DLD1 (cell line): ENCODE measurements around the gene GPR55.

ENCODE experiments used
- in situ Hi-C: cut with HindIII; loops from 2 replicates; pipeline ENCODE4 v1.10.0; 2017; ENCODE audit warnings: low sequenced_read_pairs

The GPR55 gene

GRCh38 chr2:230919681-230920080 lies 5.4 kb downstream of the GPR55 start:
- in situ Hi-C loops, result no loop called here

GRCh38 chr2:230919240-230919639 lies 5.8 kb downstream of the GPR55 start:
- in situ Hi-C loops, result no loop called here

DNA sequence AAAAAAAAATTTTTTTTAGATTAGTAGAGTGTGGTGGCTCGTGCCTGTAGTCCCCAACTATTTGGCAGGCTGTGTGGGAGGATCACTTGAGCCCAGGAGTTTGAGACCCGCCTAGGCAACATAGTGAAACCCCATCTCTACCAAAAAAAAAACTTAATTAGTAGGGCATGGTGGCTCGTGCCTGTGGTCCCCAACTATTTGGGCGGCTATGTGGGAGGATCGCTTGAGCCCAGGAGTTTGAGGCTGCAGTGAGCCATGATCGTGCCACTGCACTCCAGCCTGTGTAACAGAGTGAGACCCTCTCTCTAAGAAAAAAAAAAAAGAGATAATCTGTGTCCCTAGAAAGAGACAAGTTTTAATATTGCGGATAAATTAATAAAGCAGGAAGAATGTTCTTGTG lies 8.8 kb downstream of the GPR55 start:
- in situ Hi-C loops, result no loop called here

DNA sequence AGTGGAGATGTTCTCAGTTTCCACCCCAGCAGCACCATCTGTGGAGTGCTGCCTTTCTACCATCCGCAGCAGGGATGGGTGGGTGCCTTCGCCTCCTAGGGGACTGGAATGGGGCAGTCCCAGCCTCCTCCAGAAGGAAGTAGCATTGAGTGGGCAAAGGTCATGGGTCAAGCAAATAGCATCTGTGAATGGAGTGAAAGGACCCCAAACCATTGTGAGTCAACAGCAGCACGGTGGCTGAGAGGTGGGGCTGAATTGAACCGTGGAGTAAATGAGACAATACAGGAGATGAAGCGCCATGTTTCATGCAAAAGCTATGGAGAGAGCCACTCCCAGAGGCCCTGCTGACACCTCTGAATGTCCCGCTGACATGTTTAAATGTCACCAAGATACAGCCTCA lies 9.7 kb downstream of the GPR55 start:
- in situ Hi-C loops, result no loop called here

- in situ Hi-C loops, result no loop called here
Observed at GRCh38 chr2:230914886-230915285, 10.2 kb downstream of the GPR55 start.

GRCh38 chr2:230913406-230914143 lies 11.5 kb downstream of the GPR55 start:
- in situ Hi-C loops, result no loop called here

DNA sequence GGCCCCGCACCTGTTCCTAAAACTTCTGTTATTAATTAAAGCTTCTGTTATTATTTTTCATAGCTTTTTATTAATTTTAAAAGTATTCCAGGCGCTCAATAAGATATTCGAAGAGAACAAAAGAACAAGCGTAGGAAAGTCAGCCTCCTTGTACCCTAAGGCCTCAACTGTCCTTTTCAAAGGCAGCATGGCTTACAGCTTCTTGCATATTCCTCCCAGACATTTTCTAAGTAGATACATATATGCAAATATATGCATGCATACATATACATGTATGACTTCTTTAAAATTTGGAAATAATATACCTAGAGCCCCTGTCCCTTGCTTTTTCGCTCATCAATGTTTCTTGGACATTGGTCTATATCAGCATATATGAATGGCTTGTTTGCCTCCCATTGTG lies 12.3 kb downstream of the GPR55 start:
- in situ Hi-C loops, result no loop called here

DNA sequence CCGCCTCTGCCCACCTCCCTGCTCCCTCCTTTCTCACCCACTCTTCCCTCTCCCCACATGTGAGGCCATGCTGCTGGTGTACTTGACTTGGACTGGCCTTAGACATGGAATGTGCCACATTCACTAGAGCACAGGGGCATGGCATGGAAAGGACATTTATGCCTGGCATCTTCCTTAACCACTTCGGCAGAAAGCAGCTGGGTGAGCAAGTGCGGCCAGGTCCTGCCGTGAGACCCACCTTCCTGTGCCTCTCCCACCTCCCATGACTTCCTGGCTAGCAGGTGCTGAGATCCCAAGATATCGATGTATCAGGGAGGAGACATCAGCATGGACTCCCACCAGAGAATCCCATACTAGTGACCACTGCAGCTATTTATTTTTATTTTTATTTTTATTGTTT lies 13.0 kb downstream of the GPR55 start:
- in situ Hi-C loops, result no loop called here

- in situ Hi-C loops, result no loop called here
Observed at GRCh38 chr2:230910546-230911177, 14.4 kb downstream of the GPR55 start.

DNA sequence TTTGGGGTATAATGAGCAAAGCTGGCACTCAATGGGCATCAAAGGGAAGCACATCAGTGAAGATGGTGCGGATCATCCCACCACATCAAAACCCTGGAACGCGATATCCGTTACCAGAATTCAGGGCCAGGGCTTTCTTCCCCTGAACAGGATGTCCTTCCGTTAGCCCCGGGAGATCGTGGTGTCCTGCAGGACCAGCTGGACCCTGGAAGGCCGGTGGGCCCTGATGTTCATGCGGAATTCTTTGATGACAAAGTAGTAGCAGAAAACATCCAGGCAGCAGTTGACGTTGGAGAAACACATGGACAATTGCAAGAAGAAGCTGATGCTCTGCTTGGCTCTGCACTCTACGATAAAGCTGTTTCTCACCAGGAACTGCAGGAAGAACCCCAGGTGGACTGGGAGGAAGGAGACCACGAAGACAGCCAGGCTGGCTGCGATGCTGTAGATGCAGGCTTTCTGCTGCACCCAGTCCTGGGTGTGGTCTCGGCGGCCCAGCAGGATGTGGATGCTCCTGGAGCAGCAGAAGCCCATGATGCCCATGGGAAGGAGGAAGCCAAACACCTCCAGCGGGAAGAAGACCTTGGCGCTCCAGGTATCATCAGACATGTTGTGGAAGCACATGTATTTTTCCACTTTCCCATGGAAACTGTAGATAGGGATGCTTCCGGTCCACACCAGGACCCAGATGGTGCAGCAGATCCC lies 15.0 kb downstream of the GPR55 start:
- in situ Hi-C loops, result no loop called here

DNA sequence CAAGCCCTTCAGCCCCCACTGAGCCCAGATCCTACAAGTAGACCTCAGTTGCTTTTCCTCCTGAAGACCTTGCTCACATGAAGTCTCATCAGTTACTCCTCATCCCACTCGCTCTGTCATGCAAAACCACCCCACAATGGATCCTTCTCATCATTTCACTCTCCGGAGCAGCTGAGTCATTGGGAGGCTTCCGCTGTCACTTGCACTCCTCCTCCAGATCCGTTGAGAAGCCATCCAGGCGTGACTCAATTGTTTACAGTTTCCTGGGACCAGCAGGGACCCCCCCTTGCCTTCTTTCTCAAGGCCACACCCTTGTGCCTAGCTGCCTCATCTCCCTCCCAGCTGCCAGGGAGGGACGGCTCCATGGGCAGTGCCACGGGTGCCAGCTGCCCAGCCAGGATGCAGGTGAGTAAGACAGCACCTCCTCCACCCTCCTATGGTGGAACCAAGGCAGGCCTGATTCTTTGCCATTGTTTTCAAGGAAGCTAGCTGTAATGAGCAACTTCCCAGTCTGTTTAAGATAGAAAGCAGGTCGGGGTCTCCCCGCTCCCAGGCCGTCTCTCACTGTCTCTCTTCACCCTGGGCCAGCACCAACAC lies 16.3 kb downstream of the GPR55 start:
- in situ Hi-C loops, result no loop called here

- in situ Hi-C loops, result no loop called here
Observed at GRCh38 chr2:230908092-230908594, 16.9 kb downstream of the GPR55 start.

- in situ Hi-C loops, result no loop called here
Observed at GRCh38 chr2:230907361-230908091, 17.5 kb downstream of the GPR55 start.

DNA sequence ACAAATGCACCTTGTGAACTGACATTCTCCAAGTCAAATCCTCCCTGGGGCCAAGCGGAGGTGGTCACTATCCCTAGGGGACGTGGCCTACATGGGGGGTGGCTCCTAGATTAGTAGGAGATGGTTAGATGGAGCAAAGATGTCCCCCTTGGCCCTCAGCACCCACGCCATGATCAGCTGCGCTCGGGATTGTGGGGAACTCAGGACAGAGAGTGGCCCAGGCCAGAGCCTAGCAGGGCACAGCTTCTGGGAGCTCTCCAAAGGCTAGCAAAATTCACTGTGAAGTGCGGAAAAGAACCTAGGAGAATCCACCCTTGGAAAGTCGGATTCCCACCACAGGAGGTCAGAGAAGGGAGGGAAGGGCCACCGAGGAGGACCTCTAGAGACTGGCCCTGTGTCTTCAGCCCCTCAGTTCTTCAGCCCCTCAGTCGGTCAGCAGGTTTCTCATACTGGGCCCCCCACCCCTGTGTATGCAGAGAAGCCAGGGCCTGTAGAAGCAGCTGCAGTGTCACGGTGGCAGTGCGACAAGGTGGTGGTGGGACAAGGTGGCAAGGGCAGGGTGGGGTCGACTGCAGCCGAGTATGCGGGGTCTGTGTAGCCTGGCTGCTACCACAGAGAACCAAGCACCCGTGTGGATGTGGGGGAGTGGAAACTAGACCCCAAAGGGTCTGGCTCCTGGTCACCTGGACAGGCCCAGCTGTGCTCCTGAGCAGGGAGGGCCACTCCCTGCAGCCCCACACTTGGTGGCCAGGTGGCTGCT lies 18.4 kb downstream of the GPR55 start:
- in situ Hi-C loops, result no loop called here

DNA sequence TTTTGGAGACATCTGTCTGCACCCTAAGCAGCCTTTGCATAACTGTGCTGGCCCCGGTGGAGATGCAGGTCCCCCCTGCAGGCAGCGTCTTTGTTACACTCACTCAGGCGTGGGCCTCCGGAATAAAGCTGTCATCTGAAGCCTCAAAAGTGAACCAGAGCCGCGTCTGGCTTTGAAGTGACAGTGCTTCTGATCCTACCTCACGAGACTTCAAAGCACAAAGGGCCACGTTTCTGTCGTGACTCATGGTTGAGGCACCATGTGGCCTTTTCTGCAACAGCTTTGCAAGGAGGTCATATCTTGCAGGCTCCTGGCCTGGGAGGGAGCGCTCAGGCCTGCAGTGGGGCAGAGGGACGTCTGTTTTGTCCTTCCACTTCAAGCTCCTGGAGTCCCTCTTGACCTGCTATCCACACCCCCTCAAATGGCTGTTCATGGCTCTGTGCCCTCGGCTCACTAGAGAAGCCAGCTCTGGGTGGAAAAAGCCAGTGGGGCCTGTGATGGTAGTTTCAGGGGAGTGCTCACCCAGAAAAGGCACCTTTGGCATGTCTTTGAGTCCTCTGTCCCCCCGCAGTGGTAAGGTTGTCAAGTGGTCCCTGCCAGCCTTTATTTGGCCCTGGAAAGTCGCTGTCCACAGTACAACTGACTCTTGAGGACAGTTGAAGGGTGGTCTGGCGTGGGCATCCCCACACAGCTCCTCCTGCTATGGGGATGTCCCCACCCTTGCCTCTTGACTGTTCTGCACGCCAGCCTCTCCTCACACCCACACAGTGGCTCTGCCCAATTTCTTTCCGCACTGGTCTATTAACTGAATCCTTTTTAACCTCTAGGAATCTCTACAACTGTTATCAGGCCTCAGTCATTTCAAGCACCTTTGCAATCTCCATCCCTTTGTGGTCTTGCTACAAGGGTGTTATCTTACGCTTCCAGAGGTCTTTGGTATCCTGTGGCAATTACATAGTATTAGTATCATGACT lies 19.3 kb downstream of the GPR55 start:
- in situ Hi-C loops, result no loop called here

DNA sequence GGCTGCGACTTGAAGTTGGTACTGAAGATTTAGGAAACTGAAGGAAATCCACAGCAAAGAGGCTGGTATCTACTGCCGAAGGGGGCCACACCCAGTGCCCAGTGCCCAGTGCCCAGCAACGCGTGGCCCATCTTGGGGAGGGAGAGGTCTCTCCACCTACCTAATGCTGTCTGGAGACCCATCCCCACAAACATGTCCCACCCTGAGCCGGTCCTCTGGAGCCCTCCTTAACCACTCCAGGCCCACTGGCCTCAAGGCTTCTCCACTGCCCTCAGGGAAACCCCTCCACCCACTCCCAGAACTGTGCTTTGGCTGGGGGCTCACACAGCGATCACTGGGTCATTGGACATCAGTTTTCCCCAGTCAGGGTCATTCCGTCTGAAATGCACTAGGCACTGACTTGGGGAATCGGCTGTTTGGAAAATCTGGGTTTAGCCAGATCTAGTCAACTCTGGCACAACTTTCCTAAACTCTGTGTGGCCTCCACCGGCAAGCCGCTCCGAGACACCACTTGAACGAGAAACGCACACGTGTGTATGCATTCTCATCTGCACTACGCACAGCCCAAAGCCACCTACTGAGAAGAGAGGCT lies 20.1 kb downstream of the GPR55 start:
- in situ Hi-C loops, result no loop called here

DNA sequence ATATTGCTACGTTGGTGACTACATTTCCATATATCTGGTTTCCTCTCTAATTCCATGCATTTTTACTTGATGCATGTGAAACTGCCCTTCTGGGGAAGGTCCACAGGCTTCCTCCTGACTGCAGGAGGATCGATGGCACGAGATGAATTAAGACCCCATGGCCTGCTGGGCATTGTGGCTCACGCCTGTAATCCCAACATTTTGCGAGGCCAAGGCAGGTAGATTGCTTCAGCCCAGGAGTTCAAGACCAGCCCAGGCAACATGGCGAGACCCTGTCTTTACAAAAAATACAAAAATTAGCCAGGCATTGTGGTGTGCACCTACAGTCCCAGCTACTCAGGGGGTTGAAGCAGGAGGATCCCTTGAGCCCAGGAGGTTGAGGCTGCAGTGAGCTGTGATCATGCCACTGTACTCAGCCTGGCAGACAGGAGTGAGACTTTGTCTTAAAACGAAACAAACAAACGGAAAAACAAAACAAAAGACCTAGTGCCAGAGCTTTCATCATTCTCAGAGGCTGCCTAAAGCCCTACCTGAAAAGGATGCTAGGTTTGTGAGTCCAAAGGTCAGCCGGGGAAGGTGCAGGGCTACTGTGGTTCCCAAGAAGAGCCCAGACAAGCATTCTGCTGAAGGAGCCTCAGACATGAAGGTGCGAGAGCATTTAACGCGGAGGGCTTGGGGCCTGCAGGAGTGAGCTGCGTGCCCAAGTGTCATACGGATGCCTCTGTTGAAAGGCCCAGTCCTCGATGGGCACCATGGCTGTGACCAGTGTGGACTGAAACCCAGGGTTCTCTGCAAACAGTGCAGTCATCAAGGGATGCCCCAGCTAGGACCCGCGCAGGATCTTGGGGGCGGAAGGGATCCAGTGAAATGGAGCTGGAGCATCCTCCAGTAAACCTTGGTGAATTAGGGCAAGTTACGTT lies 21.6 kb downstream of the GPR55 start:
- in situ Hi-C loops, result no loop called here
